Measurements from ENCODE around the gene HDAC9.
"Not testable (repeated sequence)": the region's sequence is repeated elsewhere in the genome, so short reads cannot be mapped to it uniquely, and the experiment has no call there.

HDAC9 gene

DNA sequence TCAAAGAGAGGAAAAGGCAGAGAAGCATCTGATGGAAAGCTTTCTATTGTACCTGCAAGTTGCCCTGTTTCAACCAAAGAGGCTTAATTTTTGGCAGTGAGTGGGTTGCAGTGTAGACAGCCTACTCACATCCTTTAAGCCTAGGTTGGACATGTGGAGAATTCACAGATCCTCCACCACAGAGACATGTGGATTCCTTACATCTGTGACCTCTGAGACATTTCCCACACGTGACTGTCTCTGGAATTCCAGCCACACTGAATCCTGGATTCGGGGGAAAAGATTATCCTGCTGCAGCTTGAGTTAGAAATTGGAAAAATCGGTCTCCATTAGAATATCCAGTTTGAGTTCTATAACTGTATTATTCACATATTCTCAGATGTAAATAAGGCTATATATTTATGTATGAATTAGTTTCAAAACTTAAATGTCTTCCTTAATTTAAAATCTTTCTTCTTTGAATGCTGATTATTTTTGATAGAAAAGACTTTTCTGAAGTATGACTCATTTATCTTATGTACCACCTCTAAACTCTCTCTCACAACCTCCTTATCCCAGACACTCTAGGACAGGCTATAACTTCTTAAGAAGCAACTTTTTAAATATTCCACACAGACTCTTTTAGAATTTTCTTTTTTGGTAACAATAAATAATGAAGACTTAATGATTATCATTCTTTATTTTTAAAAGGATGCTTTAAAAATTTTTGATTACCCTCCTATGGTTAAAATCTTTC lies 498.6 kb downstream of the HDAC9 start:
- DNase-seq, result no peak

DNA sequence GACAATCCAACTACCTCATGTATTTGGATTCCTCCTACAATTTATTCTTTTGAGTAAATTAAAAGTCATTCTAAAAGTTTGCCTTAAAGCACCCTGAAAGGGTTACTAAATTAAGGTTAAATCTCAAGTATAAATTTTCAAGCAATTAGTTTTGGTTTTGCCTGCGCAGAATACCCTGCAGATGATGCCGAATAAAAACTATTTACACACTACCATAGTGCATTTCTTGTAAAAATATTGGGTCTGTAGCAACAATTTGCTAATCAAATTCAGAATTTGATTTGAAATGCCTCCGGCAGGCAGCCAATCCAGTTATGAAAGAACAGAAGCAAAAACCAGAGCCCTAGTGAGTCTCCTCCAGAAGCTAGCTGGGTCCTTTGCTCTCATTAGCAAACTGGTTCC lies 499.7 kb downstream of the HDAC9 start:
- DNase-seq, result no peak

DNA sequence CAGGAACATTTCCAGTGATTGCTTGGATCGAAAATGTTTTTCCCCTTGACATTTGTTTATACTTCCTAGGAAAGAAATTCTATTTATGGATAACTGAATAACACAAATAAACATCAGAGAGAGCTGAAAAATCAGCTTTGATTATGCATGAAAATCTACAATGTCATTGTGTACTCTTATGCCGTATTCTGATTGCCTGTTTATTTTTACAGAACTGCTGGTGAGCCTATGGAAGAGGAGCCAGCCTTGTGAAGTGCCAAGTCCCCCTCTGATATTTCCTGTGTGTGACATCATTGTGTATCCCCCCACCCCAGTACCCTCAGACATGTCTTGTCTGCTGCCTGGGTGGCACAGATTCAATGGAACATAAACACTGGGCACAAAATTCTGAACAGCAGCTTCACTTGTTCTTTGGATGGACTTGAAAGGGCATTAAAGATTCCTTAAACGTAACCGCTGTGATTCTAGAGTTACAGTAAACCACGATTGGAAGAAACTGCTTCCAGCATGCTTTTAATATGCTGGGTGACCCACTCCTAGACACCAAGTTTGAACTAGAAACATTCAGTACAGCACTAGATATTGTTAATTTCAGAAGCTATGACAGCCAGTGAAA lies 500.4 kb downstream of the HDAC9 start:
- no peak for DNase-seq

DNA sequence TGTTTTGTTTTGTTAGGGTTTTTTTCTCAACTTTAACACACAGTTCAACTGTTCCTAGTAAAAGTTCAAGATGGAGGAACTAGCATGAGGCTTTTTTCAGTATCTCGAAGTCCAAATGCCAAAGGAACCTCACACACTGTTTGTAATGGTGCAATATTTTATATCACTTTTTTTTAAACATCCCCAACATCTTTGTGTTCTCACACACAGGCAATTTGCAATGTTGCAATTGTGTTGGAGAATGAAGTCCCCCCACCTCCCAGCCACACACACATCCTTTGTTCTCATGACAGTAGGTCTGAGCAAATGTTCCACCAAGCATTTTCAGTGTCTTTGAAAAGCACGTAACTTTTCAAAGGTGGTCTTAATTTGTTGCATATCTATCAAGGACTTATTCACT lies 501.0 kb downstream of the HDAC9 start:
- no peak for DNase-seq

DNA sequence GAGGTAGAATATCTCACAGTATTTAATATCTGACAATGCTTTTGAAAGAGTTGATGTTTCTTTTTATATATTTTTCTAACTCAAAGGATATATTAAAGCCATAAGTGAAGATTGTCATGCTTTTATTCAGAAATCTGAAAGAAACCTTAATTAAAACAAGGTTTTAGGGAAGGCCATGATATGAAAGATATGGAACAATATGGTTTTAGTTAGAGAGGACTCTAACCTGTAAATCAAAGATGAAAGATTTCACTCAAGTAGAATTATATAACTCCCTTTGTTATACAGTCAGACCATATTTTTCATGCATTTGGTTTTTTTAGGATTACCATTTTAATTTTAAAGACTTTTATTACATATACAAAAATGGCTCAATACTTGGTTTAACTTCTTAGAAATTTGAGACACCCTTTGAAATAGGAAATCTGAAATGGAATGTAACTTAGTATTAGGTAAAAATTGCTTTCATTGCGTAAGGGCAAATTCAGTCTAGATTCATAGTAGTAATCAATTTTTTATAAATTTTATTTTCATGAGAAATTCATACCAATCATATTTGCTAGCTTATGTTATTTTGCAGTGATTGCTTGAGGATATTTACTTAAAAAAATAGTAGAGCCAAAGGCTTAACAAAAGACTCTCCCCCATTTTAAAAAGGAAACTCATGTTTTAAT lies 502.1 kb downstream of the HDAC9 start:
- DNase-seq, result no peak

DNA sequence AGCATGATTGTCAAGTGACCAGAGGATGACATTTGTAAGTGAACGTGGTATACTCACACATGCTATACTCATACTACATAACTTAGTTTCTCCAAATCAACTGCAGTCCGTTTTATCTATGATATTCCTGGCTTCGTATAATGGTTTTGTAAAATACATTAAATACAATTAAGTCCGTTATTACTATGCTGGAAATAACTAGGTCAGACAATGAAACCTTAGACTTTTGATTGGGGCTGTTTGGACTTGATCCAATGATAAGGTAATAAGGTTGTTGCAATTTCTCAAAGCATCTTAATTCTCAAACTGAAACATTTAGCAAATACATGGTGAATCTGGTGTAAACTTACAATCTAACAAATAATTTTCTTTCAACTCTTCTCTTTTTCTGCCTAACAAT lies 504.9 kb downstream of the HDAC9 start:
- DNase-seq, result no peak

DNA sequence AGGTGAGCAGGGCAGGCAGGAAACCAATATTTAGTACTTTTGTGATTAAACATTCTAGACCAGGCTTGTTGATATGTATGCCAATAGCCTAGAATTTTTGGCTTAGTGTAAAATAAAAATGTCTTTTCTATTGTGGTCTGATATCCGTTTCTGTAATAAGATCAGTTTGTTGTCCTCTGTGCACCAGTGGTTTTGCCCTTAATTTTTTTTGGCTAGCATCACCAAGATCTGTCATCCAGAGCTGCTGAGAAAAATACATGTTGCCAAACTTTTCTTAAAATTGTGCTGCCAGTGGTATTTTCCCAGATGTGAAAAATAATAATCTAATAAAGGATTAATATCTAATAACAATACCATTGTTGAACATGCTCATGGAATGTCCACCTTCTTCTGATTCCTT lies 506.3 kb downstream of the HDAC9 start:
- no peak for DNase-seq

DNA sequence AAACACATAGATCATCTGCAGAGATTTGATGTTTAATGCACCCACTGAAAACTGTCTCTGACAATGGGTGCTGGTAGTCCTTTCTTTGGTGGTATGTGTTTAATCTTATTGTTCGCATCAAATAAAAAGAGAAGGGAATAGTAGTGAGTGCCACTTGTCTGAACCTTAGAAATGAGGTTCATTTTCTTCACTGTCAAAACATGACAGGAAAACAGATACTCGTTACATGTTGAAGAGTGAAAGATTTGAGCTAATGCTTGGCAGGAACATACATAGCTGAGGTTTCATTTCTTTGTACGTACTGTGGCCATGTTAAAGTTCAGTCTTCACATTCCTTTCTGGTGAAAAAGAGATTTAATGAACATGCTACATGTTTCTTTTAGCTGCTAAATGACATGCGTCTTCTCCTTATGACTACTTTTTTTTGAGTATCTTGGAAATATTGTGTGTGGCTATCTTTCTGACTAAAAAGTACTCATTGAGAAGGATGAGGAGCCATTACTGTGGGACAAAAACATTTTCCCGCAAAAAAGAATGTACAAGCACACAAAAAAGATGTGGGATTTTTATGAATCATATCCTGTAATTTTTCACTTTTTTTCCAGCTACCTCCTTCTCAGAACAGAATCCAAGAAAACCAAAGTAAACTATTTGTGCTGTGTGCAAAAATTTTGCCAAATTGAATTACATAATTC lies 513.8 kb downstream of the HDAC9 start:
- DNase-seq, result no peak

DNA sequence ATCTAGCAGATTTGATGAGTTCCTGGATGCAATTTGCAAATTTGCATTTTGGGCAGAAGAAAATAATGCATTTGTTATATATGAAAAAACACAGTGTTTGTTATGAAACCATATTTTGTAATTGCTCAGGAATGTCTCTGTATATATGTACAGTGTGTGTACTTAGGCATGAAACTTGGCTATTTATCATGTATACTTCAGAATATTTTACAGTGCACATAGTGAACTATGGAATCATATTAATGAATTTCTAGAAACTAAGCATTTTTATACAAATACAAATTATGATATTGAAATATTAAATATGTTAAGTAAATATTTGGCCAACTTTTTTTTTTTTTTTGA lies 514.4 kb downstream of the HDAC9 start:
- DNase-seq, result no peak

DNA sequence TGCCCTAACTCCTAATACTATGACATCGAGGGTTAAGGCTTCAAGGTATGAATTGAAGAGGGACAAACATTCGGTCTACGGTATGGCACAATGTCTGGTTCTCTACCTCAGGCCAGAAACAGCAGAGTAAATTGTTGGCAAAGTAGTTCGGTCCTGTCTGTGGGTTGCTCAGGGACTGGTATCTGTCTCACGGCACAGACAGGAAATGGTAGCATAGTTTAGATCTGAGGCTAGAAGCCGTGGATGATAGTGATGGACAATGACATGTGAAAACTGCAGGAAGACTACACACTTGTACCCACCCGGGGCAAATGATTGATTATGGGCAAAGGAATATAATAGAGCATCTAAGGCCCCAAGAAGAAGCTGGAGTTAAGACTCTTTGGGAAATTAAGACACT lies 515.7 kb downstream of the HDAC9 start:
- DNase-seq, result no peak

DNA sequence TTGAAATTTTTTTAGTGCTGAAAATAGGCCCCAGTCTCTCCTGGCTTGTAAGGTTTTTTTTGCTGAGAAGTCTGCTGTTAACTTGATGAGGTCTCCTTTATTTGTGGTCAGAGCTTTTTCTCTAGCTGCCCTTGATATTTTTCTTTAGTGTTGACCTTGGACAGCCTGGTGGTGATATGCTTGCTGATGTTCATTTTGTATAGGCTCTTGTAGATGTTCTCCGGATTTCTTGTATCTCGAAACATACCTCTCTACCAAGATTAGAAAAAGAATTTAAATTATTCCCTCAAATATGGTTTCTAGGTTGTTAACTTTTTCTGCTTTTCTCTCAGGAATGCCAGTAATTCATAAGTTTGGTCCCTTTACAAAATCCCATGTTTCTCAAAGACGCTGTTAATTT lies 519.5 kb downstream of the HDAC9 start:
- no peak for DNase-seq

DNA sequence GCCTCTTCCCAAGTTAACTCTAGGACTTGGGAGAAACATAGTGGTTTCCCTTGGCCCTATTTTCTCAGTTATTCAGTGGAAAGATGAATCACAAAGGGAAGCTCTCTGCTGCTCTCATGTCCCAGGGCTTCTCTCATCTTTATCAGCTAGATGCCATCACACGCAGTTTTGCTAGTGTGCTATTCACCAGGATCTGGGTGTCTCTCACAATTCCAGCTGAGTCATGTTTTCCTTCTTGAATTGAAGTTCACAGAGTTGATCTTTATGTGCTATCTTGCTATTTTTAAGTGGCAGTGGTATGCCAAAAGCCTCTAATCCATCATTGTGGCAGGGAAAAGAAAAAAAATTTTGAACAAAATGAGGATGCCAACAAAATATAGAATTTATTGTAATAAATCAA lies 520.6 kb downstream of the HDAC9 start:
- no peak for DNase-seq

DNA sequence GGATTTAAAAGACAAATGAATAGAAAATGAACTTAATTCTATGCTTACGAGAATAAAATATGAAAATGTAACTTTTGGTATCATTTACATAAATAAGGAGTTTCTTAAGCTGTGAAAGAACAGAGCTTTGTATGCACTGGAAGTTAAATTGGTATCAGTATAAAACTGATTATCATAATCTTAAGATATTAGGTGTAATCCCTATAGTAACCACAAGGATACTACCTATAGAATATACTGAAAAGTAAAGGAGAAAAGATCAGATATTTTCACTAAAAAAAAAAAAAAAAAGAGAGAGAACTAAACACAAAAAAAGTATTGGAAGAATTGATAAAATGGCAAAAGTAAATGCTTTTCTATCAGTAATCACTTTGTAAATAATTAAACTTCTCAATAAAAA lies 521.8 kb downstream of the HDAC9 start:
- no peak for DNase-seq

DNA sequence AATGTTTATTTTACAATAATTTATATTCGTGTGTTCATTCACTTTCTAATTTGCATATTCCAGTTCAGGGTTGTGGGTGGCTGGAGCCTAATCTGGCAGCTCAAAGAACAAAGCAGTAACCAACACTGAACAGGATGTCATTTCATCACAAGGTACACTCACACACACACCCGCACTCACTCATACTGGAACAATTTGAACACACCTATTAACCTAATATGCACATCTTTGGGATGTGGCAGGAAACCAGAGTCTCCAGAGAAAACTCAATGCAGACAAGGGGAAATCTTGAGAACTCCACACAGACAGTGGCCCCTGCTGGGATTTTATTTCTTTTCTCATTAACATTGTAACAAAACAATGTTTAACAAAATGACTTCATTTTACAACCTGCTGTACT lies 524.5 kb downstream of the HDAC9 start:
- DNase-seq, result no peak

DNA sequence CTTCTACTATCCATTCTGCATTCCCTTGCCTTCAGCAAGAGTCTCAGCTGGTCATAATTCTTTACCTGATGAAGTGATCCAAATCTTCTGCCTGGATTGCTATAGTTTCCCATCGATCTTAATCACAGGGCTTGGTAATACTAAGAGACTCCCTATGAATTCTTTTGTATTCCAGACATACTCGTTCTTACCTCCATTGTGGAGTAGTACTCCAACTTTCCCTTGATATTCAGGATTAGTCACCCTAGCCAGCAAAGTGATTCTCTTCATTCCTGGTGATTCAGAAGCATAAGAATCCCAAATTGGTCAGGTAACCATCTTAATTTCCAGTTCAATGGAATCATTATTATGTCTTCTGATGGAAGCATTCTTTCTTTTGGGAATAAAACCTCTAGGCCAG lies 525.2 kb downstream of the HDAC9 start:
- DNase-seq, result no peak

DNA sequence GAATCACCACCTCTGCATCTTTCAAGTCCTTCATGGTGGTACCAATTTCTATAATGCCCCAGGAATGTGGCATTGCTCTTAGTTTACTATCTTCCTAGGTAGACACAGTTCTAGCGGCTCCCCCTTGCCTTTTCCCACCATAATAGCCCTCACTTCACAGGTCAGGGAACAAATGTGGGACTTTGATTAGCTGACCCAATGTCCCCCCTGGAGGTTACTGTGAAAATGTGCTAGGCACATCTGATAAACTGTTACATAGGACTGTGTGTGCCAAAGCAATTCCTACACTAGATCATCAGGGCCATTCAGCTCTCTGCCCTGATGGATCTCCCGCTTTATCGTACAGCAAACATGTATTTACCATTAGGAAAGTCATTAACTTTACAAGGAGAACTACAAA lies 527.9 kb downstream of the HDAC9 start:
- no peak for DNase-seq

DNA sequence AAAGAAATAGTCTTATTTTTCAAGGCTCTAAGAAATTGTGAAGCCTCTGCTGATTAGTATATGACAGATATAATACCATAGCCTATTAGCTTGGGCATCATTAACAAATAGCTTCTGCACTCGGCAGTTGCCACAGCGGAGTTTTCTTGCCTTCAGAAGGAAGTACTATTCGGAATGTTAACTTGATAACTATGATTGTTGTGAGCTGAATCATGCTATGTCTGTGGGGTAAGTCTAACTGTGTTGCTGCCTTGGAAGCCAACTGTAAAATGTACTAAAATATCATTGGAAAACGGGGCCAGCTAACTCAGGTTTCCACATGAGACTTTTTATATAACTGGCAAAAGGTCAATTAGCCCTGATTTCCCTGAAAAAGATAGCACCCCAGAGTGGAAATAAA lies 528.7 kb downstream of the HDAC9 start:
- DNase-seq, result no peak

DNA sequence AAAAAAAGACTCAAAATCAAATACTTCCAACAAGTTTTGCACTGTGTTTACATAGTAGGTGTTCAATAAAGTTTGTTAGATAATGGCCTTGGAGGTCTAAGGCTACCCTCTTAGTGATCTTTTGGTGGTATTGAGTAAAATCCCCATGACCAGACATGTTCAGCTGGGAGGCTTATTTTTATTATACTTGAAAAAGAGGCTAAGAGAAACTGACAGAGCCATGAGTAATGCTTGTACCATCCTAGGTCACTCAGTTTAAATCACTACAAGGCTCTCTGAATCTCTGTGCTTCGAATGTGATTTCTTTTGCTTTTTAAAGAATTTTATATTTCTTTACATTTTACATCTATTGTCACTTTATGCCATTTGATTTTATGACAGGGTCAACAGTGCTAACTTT lies 531.3 kb downstream of the HDAC9 start:
- no peak for DNase-seq

DNA sequence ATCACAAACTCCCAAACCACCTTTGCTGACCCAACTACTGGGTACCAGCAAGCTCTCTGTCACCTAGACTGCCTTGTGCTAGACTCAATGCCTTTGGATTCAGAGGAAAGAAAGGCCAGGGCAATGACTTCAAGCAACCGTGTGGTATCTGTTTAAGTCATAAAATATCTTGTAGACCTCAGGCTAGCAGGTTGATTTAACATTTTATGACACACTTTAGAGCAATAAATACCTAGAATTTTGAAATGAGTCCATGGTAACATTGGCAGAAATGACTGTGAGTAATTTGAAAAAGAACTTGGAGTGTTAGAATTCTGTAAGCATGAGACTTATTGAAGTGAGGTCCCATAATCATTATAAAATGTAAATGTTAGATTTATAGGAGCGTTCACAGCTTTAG lies 534.7 kb downstream of the HDAC9 start:
- no peak for DNase-seq

DNA sequence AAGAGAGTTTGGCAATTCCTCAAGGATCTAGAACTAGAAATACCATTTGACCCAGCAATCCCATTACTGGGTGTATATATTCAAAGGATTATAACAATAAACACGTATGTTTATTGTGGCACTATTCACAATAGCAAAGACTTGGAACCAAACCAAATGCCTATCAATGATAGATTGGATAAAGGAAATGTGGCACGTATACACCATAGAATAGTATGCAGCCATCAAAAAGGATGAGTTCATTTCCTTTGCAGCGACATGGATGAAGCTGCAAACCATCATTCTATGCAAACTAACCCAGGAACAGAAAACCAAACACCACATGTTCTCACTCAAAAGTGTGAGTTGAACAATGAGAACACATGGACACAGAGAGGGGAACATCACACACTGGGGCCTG lies 537.4 kb downstream of the HDAC9 start:
- not testable (repeated sequence) for DNase-seq

DNA sequence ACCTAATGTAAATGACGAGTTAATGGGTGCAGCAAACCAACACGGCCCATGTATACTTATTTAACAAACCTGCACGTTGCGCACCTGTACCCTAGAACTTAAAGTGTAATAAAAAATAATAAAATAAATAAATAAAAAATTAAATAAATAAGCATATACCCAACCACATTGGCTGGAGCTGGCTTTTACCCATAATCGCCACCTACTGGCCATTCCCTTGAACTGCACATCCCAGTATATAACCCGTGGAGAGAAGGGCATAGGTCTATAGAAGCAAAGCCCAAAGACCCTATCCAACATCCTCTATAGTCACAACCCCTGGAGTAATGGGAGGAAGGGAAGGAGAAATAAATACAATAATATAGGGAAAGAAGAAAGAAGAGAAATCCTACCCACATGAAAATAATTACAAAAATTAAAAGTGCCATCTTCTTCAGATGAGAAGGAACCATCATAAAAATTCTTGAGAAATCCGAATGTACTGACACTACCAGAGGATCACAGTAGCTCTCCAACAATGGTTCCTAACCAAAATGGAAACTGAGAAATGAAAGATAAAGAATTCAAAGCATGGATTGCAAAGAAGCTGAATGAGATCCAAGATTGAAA lies 556.3 kb downstream of the HDAC9 start:
- DNase-seq, result no peak
